Activated T-helper 1 cell treated with anti-CD3 and anti-CD28 coated beads, Interleukin-12 subunit alpha, Interleukin-12 subunit beta, Interleukin-2, Interleukin-4 antibody, amounts not matched to agents 30 ng/mL and 10 ng/mL and 1 ng/mL, durations not matched to agents 14 hours and 24 hours and 36 hours (primary cell): ENCODE data around the gene CYP2W1. TPM values are rescaled to one million over a fixed set of nuclear protein-coding genes. Genes with fewer than 3 reads are reported as not detected.
"Not testable (repeated sequence)": the region's sequence is repeated elsewhere in the genome, so short reads cannot be mapped to it uniquely, and the experiment has no call there.

ENCODE experiments used
- DNase-seq: peaks from one replicate; pipeline ENCODE4 v3.0.0; 2021; ENCODE audit warnings: low spot score
- H3K27ac Mint-ChIP-seq: one replicate; pipeline ENCODE4 v1.8.0; 2021; ENCODE audit warnings: mild to moderate bottlenecking, mixed read lengths
- H3K27me3 Mint-ChIP-seq: one replicate; pipeline ENCODE4 v1.8.0; 2022; ENCODE audit warnings: mild to moderate bottlenecking, moderate library complexity, mixed read lengths; ENCODE audit not compliant: insufficient read depth
- H3K36me3 Mint-ChIP-seq: one replicate; pipeline ENCODE4 v1.8.0; 2021; ENCODE audit warnings: low read depth, mixed read lengths
- H3K4me1 Mint-ChIP-seq: one replicate; pipeline ENCODE4 v1.8.0; 2021; ENCODE audit warnings: low read depth, mixed read lengths
- H3K4me3 Mint-ChIP-seq: one replicate; pipeline ENCODE4 v1.8.0; 2021; ENCODE audit warnings: mild to moderate bottlenecking, moderate library complexity, mixed read lengths
- H3K9me3 Mint-ChIP-seq: one replicate; pipeline ENCODE4 v1.8.0; 2021; ENCODE audit warnings: mixed read lengths
- intact Hi-C: fragments of 100-400 bp; cut with micrococcal nuclease; formaldehyde crosslinking; loops from one replicate; pipeline ENCODE4 v1.15.1; 2024
- total RNA-seq: library from RNA; stranded (reverse); gene quantifications from 2 replicates; pipeline ENCODE4 v1.2.3, GENCODE V29; 2022

Gene CYP2W1
- total RNA-seq, 1 donor from 2014 or later: not detected

GRCh38 chr7:956031-956430 is 26.9 kb upstream of the CYP2W1 start:
- no peaks in the 10 kb centered on the region for H3K36me3 Mint-ChIP-seq

GRCh38 chr7:957418-958220 is 25.4 kb upstream of the CYP2W1 start:
- H3K27me3 Mint-ChIP-seq: peaks cover 5% of the 10 kb centered on the region
- no peaks in the 10 kb centered on the region for H3K36me3 Mint-ChIP-seq
- DNase-seq: no peak
- no peaks in the 10 kb centered on the region for H3K9me3 Mint-ChIP-seq
- no peak overlapping the region for H3K4me3 Mint-ChIP-seq
- H3K4me1 Mint-ChIP-seq: no peaks in the 10 kb centered on the region
- intact Hi-C loops: loop anchor here (10.0 kb wide), 1 partner anchor 173 kb away; no protein-coding TSS in a partner anchor
- H3K27ac Mint-ChIP-seq: no peak overlapping the region

More at GRCh38 chr7:956031-956430, 26.9 kb upstream of the CYP2W1 start:
- H3K4me3 Mint-ChIP-seq: peak overlapping the region; percentile 65
- peaks cover 7% of the 10 kb centered on the region for H3K27me3 Mint-ChIP-seq
- H3K9me3 Mint-ChIP-seq: no peaks in the 10 kb centered on the region
- DNase-seq: no peak
- H3K4me1 Mint-ChIP-seq: no peaks in the 10 kb centered on the region
- intact Hi-C loops: loop anchor here (10.0 kb wide), 1 partner anchor 171 kb away; no protein-coding TSS in a partner anchor
- H3K27ac Mint-ChIP-seq: no peak overlapping the region

- H3K36me3 Mint-ChIP-seq: no peaks in the 10 kb centered on the region
- no peak overlapping the region for H3K27ac Mint-ChIP-seq
- H3K4me1 Mint-ChIP-seq: no peaks in the 10 kb centered on the region
- peaks cover 5% of the 10 kb centered on the region for H3K27me3 Mint-ChIP-seq
- no peaks in the 10 kb centered on the region for H3K9me3 Mint-ChIP-seq
- no peak overlapping the region for H3K4me3 Mint-ChIP-seq
- intact Hi-C loops: loop anchor here (10.0 kb wide), 1 partner anchor 174 kb away; no protein-coding TSS in a partner anchor
- DNase-seq: no peak
These were observed 24.5 kb upstream of the CYP2W1 start for GRCh38 chr7:958221-959200.

- intact Hi-C loops: loop anchor here (10.0 kb wide), 1 partner anchor 174 kb away; no protein-coding TSS in a partner anchor
- H3K36me3 Mint-ChIP-seq: no peaks in the 10 kb centered on the region
- peaks cover 7% of the 10 kb centered on the region for H3K27me3 Mint-ChIP-seq
- H3K4me3 Mint-ChIP-seq: no peak overlapping the region
- DNase-seq: no peak
- no peaks in the 10 kb centered on the region for H3K4me1 Mint-ChIP-seq
- no peak overlapping the region for H3K27ac Mint-ChIP-seq
- no peaks in the 10 kb centered on the region for H3K9me3 Mint-ChIP-seq
These were observed 23.7 kb upstream of the CYP2W1 start for GRCh38 chr7:959271-959670.

- not testable (repeated sequence) for H3K36me3 Mint-ChIP-seq
- intact Hi-C loops: loop anchor here (10.0 kb wide), 1 partner anchor 175 kb away; no protein-coding TSS in a partner anchor
These were observed 23.2 kb upstream of the CYP2W1 start for GRCh38 chr7:959740-960139.

GRCh38 chr7:960269-960871 is 22.6 kb upstream of the CYP2W1 start:
- no peaks in the 10 kb centered on the region for H3K4me1 Mint-ChIP-seq
- no peaks in the 10 kb centered on the region for H3K36me3 Mint-ChIP-seq
- H3K27ac Mint-ChIP-seq: no peak overlapping the region
- intact Hi-C loops: no loop called here
- H3K4me3 Mint-ChIP-seq: no peak overlapping the region
- DNase-seq: no peak
- no peaks in the 10 kb centered on the region for H3K9me3 Mint-ChIP-seq
- H3K27me3 Mint-ChIP-seq: peaks cover 7% of the 10 kb centered on the region

More at GRCh38 chr7:959740-960139, 23.2 kb upstream of the CYP2W1 start:
- H3K4me1 Mint-ChIP-seq, H3K9me3 Mint-ChIP-seq, H3K4me3 Mint-ChIP-seq, DNase-seq, H3K27ac Mint-ChIP-seq, H3K27me3 Mint-ChIP-seq: not testable (repeated sequence)

- intact Hi-C loops, H3K36me3 Mint-ChIP-seq, H3K4me3 Mint-ChIP-seq, H3K9me3 Mint-ChIP-seq, DNase-seq, H3K4me1 Mint-ChIP-seq, H3K27ac Mint-ChIP-seq, H3K27me3 Mint-ChIP-seq: not testable (repeated sequence)
These were observed 22.0 kb upstream of the CYP2W1 start for GRCh38 chr7:960972-961371.

- H3K4me1 Mint-ChIP-seq: no peaks in the 10 kb centered on the region
- H3K27me3 Mint-ChIP-seq: peaks cover 2% of the 10 kb centered on the region
- peaks cover 3% of the 10 kb centered on the region for H3K36me3 Mint-ChIP-seq
- no peak overlapping the region for H3K4me3 Mint-ChIP-seq
- DNase-seq: no peak
- intact Hi-C loops: no loop called here
- H3K9me3 Mint-ChIP-seq: no peaks in the 10 kb centered on the region
- no peak overlapping the region for H3K27ac Mint-ChIP-seq
These were observed 21.2 kb upstream of the CYP2W1 start for GRCh38 chr7:961546-962400.

- Mint-ChIP-seq H3K9me3 (no peaks in the 10 kb centered on the region), H3K36me3 (peaks cover 6% of the 10 kb centered on the region)
- intact Hi-C loops: no loop called here
These were observed 20.4 kb upstream of the CYP2W1 start for GRCh38 chr7:962401-963081.

GRCh38 chr7:963236-964078 is 19.5 kb upstream of the CYP2W1 start:
- no peaks in the 10 kb centered on the region for H3K4me1 Mint-ChIP-seq
- peaks cover 2% of the 10 kb centered on the region for H3K27me3 Mint-ChIP-seq
- H3K9me3 Mint-ChIP-seq: no peaks in the 10 kb centered on the region
- H3K4me3 Mint-ChIP-seq: no peak overlapping the region
- intact Hi-C loops: no loop called here
- peaks cover 11% of the 10 kb centered on the region for H3K36me3 Mint-ChIP-seq
- H3K27ac Mint-ChIP-seq: no peak overlapping the region
- no peak for DNase-seq

More at GRCh38 chr7:962401-963081, 20.4 kb upstream of the CYP2W1 start:
- Mint-ChIP-seq H3K4me3 (no peak overlapping the region), H3K4me1 (no peaks in the 10 kb centered on the region), H3K27me3 (peaks cover 2% of the 10 kb centered on the region), H3K27ac (no peak overlapping the region)
- DNase-seq: no peak
